Measurements from ENCODE around the gene PLIN5.

- TF ChIP-seq POLR2A (IDR thresholded peaks at IDR 0.05) (no peak), CTCF (IDR thresholded peaks at IDR 0.05) (no peak)
Observed at GRCh38 chr19:4517451-4518057, 17.5 kb downstream of the PLIN5 start.
